NOMO-1 (cell line): ENCODE data around the gene POLR2M.

Experiments
- DNase-seq, 2 experiments: peaks; one replicate each; lab custom pipeline; 2025; ENCODE audit not compliant: unreplicated experiment in 2 of 2; lab: John Stamatoyannopoulos, UW

Gene POLR2M

DNA sequence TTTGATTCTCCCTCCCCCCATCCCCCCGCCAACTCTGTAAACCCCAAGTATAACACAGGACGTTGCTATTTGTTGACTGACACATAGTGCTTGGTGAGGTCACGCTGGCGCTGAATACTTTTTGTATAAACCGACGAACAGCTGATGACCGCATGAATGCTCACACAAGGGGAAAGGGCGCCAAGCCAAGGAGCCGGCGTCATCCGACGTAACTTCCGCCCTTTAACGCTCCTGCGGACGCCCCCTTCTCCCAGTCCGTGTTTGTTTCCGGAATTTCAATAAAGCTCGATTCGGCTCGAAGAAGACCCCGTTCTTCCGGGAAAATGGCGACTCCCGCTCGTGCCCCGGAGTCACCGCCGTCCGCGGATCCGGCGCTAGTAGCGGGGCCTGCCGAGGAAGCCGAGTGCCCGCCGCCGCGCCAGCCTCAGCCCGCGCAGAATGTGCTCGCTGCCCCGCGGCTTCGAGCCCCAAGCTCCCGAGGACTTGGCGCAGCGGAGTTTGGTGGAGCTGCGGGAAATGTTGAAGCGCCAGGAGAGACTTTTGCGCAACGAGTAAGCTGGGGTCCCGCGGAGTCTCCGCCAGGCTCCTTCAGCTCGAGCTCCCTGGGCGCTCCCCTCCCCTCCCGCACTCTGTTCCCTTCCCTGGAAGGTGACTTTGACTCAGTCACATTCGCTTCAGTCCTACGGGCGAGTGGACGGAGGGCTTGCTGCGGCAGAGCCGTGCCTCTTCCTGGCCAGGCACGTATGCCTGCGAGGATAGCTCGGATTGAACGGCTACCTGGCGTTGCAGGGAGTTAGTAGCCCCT, at the start of gene POLR2M:
Gene POLR2M (plus strand): TSS at position 310 of the 805 bp plus-strand sequence. CDS start 129 bp downstream, at position 439.
- peak; percentile 85 to 90 for DNase-seq

DNA sequence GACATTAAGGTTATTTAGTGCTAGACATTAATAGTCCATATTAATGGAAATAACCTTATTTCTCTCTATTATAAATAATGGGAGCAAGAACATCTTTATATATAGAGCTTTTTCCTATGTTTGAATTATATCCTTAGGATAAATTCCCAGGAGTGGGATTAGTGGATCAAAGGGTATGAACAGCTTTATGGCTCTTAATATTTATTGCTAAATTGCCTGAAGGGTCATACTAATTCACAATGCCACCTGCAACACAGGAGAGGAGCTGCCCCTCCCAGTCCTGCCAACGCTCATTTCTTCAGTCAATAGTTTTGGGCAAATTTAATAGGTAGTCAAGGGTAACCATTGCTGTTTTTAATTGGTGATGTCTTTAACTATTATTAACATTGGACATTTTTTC, 48.9 kb upstream of the POLR2M start:
- no peak for DNase-seq

DNA sequence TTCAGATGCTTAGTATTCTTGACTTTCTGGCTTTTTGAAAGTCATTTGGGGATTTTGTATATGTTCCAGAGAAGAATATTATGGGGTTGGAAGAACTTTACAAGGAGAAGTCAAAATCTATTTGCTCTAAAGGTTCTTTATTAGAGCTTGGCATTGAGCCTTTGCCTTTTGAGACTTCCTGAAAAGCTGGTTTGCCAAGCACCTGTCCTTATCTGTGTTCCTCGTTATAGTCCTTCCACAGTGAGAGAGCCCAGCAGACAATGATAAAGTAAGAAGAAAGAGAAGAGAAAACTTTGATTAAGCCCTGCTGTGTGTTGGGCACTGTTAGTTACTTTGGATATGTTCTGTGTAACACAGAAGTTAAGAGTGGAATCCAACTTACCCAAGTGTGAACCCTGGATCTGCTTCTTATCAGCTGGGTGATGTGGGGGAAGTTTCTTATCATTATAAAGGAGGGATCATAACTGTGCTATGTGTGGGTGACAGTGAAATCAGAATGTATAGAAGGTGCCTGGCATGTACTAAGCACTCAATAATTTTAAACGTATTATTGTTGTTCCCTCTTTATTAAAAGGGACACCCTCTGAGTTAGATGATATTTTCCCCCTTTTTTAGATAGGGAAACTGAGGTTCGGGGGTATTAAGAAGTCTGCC, 44.3 kb upstream of the POLR2M start:
- no peak for DNase-seq

DNA sequence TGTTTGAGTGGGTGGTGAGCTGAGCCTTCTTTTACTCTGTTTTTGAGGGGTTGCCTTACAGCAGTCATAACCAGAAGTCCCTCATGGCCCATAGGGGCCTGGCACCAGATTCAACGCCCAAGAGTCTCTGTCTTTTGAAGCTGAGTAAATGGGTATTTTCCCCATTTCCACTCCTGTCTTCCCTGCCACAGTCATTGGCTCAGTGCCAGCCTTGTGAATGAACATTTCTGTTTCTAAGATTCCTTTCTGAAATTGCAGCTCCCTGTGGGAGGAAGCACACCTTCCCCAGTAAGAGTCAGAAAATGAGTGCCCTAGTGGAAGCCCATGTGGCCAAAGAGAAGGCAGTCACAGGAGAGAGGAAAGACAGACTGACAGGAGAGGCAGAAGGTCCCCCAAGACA, 43.7 kb upstream of the POLR2M start:
- no peak for DNase-seq

DNA sequence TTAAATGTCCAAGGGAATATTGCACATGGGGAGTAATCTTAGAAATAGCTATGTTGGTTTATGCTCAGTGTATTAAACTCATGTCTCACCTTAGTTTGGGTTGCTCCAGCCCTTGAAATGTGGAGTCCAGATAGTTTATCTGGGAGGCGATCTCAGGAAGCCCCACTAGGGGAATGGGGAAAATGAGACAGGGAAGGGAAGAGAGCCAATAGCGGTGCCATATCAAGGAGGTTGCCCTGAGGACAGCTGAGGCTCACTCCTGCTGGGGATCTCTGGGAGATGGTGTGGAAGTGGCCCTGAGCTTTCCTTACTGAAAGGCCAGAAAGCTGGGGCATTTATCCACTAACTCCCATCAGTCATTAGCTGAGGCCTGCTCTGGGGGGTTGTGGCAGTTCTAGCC, 43.3 kb upstream of the POLR2M start:
- no peak for DNase-seq

DNA sequence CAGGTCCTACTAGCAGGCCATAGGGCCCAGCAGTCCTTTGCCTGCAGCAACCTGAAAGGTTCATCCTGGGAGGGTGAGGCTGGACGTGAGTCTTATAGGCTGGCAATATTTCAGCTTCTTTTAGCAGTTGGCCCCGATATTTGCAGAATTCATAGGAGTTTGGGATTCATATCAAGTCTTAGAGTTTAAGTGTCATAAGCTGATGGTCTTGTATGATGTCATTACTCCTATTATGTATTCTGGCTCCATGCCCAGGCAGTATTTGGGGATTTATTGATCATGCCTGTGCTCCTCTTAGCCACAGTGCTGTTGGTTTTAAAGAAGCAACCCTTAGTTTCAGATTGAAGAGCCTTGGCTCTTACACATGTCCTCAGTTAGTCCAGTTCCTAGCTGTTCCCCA, 41.3 kb upstream of the POLR2M start:
- no peak for DNase-seq

DNA sequence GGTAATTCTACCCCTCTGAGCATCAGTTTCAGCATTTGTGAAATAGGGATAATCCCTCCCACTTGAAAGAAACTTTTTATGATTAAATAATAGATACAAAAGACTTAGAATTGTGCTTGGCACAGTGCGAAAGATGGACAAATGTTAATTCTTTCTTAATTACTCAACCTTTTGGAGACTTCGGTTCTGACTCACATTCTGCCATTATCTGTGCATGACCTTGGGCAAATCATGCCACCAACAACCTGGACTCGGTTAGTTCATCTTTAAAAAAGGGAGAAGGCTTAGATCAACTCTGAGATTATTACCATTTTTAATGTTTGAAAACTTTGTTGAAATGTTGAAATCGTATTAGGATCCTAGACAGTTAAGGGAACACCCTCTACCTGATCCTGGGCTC, 40.6 kb upstream of the POLR2M start:
- no peak for DNase-seq

DNA sequence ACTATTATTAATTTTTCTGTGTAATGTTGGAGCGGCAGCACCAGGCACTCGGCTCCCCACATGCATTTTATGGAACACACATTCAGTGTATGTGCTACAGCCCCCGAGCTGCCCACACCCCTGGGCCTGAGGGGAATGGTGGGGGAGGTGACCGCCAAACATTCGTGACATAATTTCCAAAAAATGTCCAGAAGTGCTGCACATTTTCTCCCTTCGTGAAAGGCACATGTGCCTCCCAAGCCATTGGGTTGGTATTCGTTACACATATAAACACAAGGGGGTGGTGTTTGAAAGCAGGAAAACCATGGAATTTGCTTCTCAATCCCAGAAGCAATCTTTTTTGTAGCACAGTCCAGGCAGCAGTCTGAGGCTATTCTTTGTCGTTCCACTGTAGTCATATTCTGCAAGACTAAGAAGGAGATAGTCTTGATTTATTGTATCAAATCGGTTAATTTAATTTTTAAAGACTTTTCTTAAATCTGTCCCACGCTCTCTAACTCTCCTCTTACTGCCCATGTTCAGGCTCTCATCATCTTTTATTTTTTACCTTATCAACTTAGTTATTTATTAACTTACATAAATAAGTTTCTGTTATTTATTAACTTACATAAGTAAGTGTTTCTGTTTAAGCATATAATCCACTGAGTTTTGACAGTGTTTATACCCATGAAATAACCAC, 39.2 kb upstream of the POLR2M start:
- DNase-seq: no peak

DNA sequence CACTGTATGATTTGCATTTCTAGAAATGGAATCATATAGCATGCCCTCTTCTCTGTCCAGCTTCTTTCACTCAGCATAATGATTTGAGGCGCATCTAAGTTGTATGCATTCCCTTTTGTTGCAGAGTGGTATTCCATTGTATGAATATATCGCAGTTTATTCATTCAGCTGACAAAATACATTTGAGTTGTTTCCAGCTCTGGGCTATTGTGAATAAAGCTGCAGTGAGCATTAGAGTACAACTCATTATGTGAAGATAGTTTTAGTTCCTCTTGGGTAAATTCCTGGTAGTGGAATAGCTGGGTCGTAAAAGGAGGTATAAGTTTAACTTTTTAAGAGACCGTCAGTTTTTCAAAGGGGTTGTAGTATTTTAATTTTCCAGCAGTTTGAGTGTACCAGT, 38.5 kb upstream of the POLR2M start:
- no peak for DNase-seq

DNA sequence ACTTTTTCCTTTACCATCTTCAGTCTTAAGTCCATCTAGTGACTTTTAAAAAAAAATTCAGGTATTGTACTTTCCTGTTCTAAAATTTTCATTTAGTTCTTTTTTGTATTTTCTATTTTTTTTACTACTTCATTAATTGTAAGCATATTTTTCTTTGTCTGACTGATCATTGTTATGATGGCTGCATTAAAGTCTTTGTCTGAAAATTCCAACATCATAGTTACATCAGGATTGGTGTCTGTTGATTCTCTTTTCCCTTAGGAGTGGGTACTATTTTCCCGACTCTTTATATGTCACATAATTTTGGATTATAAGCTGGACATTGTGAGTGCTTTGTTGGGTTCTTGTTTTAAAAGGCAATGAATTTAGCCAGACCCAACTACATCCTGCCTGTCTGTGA, 34.9 kb upstream of the POLR2M start:
- no peak for DNase-seq

DNA sequence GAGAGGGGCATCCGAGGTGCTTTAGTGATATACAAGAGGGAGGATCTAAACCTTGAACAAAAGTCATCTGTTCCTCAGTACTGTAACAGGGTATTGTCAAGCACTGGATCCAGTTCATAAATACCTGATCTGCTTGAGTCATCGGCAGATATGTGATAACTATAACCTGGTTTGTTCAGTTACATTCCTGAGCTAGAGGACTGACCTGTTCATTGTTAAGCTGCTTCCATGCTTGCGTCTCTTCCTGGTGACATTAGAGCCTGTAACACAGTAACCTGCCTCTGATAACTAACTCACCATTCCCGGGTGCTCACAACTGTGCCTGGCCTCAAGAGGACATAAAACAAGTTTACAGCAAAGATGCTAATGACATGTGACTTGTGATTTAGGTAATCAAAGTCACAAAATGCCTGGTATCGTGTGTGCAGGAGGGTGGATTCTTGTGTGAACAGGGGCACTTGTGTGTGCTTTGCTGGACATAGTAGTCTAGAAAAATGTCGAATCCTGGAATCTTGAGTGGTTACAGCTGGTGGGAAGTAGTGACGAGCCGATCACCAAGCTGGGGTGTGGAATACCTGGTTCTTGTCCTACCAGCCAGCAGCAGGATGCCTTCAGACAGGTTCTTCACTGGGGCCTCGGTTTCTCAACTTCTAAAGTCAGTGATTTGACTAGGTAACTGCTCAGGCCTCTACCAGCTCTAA, 30.9 kb upstream of the POLR2M start:
- DNase-seq: no peak

DNA sequence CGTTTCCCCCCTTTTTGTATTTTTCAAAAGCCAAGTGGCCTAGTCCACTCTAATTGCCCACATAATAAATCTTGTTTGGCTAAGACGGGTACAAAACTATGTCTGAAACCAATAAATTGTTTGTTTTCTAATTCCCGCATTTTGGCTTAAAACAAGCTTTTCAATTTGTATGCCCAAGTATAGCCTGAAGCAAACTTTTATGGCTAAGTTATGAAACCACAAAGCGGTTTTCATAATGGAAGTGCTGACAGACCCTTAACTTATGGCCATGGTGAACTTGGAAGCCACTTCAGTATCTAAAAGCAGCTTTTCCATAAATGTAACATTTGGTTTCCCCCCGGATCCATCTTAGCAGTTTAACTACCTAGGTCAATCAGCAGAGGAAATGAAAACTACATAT, 29.9 kb upstream of the POLR2M start:
- DNase-seq: no peak

DNA sequence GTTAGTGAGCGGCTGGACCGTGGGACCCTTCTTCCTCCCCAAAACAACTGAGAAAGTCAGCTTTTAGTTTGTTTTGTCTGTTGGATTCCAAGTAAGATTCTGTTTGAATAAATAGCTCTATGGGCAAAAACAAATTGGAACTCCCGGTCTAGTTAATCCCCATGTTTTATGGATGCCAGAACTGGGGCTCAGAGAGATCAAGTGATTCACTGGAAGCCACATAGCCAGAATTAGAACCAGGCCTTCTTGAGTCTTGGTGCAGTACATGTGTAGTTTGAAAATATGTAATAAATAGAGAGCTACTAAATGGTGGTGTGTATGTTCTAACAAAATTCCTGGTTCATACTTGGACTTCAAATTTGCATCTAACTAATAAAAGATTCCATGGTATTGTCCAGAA, 29.3 kb upstream of the POLR2M start:
- no peak for DNase-seq

DNA sequence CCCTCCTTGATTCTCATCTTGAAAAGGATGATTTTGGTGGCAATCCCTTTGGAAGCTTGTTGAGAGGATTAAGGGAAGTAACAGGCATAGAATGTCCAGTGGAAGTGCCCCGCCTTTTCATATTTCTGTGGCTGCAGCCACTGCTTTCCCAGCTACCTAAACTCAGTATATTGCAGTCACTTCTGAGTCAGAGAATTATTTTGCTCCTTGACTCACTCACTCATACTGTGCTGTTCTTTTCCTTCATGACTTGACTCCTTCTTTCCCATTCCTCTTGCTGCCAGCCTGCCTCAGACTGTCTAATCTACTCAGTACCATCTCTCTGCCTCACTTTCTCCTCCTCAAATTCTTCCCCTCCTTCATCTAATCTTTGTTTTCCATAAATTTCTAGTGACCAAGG, 26.5 kb upstream of the POLR2M start:
- no peak for DNase-seq

DNA sequence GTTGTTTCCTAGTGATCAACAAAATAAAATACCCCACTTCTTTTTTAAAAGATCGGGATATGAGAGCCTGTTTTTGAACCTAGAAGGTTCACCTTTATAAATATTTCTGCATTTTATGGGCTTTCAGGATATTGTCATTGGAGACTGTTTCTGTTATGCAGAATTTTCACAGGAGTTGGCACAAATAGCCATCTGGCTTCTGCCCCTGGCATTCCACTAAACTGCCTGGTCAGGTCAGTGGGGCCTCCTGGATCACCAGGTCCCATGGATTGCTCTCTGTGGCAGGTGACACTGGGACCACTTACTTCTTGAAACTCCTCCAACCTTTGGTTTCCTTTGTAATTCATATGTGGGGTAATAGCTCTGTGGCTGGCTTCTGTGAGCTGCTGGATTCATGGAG, 25.5 kb upstream of the POLR2M start:
- DNase-seq: no peak

DNA sequence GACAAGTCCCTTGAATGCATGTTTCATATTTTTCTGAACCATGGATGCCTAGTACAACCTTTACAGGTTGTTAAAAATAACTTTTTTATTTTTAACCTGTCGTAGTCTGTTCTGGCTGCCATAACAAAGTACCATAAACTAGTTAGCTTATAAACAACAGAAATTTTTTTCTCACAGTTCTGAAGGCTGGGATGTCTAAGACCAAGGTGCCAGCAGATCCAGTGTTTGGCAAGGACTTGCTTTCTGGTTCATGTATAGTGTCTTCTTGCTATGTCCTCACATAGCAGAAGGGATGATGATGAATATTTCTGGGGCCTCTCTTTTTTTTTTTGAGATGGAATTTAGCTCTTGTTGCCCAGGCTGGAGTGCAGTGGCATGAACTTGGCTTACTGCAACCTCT, 23.0 kb upstream of the POLR2M start:
- no peak for DNase-seq

DNA sequence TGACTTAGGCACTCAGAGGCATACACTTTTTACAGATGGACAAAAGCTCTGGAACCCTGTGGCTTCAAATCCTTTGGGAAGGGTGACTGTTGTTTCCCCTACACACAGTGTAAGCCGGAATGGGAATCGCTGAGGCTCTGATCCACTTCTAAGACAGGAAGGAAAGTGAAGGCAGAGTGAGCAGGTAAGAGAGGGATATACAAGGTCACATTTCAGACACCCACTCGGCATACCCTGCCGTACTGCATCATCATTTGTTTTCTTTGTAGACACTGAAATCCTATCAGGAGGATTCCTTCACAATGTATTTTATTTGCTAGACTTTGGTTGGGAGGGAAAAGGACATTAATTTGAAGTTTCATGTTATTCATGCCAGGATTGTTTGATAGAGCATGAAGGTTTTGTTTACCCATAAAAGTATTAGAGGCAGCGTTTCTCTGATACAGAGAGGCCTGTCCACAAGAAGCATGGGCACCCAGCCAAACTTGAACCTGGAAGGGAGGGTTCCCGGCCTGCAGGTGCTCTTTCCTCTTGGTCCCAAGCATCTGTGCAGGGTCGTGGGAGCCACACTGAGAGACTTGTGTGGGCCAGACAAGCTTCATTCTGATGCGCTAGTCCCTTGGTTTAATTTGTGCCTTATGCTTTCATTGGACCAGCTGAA, 21.9 kb upstream of the POLR2M start:
- no peak for DNase-seq

DNA sequence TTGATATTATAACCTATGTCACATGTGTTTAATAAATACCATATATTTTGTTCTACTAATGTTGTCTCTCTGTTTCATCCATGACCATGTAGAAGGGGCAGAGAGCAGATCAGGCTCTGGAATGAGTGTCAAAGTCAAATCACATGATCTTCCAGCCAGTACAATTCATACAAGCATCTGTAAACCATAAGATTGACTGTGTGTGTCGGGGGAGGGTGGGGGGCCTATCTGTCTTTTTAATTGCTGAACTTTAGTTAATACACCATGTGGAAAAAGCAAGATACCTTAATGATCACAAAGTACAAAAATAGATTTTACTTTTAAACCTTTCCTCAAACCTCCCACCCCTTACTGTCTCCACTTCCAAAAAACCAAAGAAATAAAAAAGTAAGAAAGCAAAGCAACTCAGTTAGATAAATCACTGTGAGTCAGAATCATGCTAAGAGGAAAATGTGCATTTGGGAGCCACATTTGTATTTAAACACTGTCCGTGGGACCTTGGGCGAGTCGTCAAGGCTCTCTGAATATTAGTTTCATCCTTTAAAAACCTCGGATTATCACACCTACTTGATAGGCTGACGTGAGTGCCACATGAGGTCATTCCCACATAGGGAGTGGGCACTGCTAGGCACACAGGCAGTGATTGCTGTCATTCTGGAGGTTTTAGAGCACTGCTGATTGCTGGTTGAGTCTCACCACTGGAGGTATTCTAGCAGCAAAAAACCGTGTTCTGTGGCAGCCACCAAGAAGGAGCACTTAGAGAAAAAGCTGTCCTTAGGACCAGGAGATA, 21.0 kb upstream of the POLR2M start:
- DNase-seq: no peak

DNA sequence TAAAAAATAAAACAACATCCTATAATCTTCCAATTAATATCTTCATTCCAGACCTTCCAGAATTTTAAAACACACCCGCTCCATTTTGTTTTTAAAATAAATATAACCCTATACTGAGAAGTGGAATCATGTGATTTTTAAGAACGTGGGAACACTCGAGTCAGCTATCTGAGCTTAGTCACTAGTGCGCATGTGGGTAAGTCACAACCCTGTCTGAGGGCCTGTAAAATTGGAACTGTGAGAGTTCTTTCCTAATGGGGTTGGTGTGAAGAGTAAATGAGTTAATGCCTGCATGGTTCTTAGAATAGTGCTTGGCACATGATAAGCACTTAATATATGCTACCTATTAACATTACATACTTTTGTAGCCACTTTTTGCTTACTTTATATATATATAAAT, 19.9 kb upstream of the POLR2M start:
- no peak for DNase-seq

DNA sequence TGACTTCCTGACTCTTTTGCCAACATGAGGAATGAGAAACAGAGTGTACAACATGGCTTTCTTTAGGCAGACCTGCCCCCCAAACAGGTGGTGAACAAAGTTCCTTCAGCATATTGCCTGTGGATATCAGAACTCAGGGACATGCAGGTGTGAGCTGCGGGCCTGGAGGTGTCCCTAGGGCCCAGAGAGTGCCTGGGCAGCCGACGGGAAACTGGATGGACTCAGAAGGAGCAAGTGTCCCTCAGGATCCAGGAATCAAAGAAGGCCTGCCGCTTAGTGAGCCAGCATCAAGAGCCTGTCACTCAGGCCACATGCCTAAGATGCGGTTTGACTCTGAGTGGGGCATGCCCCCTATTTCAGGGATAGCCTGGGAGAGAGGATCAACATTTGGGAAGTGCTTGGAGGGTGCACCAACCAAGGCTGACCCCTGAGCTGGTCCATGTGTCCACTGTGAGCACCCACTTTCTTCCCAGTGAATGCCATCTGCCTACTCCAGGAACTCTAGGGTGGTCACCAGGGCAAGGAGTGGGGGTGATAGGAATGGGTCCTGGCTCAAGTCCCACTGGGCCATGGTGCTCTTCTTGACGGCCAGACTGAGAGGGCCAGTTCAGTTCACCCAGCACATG, 16.1 kb upstream of the POLR2M start:
- DNase-seq: no peak
